Measurements from ENCODE around the gene BMP15. TPM values are rescaled to one million over a fixed set of nuclear protein-coding genes. Genes with fewer than 3 reads are reported as not detected.

BMP15 gene
- total RNA-seq, 4 donors from 2014 or later, result not detected

GRCh38 chrX:50927127-50927526 lies 16.6 kb downstream of the BMP15 start:
- intact Hi-C loops (cut with DNase I; ENCODE audit: low total_unique reads), result no loop called here
- H3K4me3 ChIP-seq, result no peak overlapping the region
- H3K27ac ChIP-seq, result no peak overlapping the region
- no peaks in the 10 kb centered on the region for H3K36me3 ChIP-seq
- peaks cover 0 to 5% of the 10 kb centered on the region in 2 donors for H3K27me3 ChIP-seq
- TF ChIP-seq POLR2A (IDR thresholded peaks at IDR 0.05), result no peak
- TF ChIP-seq CTCF (IDR thresholded peaks at IDR 0.05), result no peak
- no peak for DNase-seq
- no peaks in the 10 kb centered on the region for H3K4me1 ChIP-seq
- no peaks in the 10 kb centered on the region for H3K9me3 ChIP-seq

GRCh38 chrX:50941638-50942037 lies 31.1 kb downstream of the BMP15 start:
- Histone ChIP-seq H3K9me3 (no peaks in the 10 kb centered on the region), H3K4me3 (no peak overlapping the region), H3K36me3 (no peaks in the 10 kb centered on the region), H3K27ac (no peak overlapping the region), H3K4me1 (no peaks in the 10 kb centered on the region), H3K27me3 (no peaks in the 10 kb centered on the region)
- TF ChIP-seq POLR2A (IDR thresholded peaks at IDR 0.05), result no peak
- no peak for TF ChIP-seq CTCF (IDR thresholded peaks at IDR 0.05)
- intact Hi-C loops (cut with DNase I; ENCODE audit: low total_unique reads), result no loop called here
- DNase-seq, result no peak

- Histone ChIP-seq H3K9me3 (no peaks in the 10 kb centered on the region), H3K4me1 (no peaks in the 10 kb centered on the region), H3K27me3 (peaks cover 0 to 4% of the 10 kb centered on the region in 2 donors), H3K27ac (no peak overlapping the region), H3K4me3 (no peak overlapping the region), H3K36me3 (no peaks in the 10 kb centered on the region)
- no peak for TF ChIP-seq CTCF (IDR thresholded peaks at IDR 0.05)
- no peak for TF ChIP-seq POLR2A (IDR thresholded peaks at IDR 0.05)
- DNase-seq, result no peak
- intact Hi-C loops (cut with DNase I; ENCODE audit: low total_unique reads), result no loop called here
Observed at GRCh38 chrX:50942471-50942870, 31.9 kb downstream of the BMP15 start.

GRCh38 chrX:50952406-50952805 lies 41.9 kb downstream of the BMP15 start:
- Histone ChIP-seq H3K36me3 (no peaks in the 10 kb centered on the region), H3K4me1 (no peaks in the 10 kb centered on the region), H3K27me3 (peaks cover 0 to 14% of the 10 kb centered on the region in 2 donors), H3K9me3 (no peaks in the 10 kb centered on the region), H3K27ac (no peak overlapping the region), H3K4me3 (no peak overlapping the region)
- TF ChIP-seq POLR2A (IDR thresholded peaks at IDR 0.05) (no peak), CTCF (IDR thresholded peaks at IDR 0.05) (no peak)
- no peak for DNase-seq
- intact Hi-C loops (cut with DNase I; ENCODE audit: low total_unique reads), result no loop called here

GRCh38 chrX:50953832-50954231 lies 43.3 kb downstream of the BMP15 start:
- intact Hi-C loops (cut with DNase I; ENCODE audit: low total_unique reads), result no loop called here
- no peak for DNase-seq
- Histone ChIP-seq H3K36me3 (no peaks in the 10 kb centered on the region), H3K9me3 (no peaks in the 10 kb centered on the region), H3K4me3 (no peak overlapping the region), H3K4me1 (no peaks in the 10 kb centered on the region), H3K27me3 (peaks cover 0 to 10% of the 10 kb centered on the region in 2 donors), H3K27ac (no peak overlapping the region)
- no peak for TF ChIP-seq CTCF (IDR thresholded peaks at IDR 0.05)
- TF ChIP-seq POLR2A (IDR thresholded peaks at IDR 0.05), result no peak
